ENCODE results near the gene NCOA5.

The NCOA5 gene

GRCh38 chr20:46062151-46062550, 27.6 kb downstream of the NCOA5 start:
- DNase-seq (ENCODE audit: low spot score) = no peak

DNA sequence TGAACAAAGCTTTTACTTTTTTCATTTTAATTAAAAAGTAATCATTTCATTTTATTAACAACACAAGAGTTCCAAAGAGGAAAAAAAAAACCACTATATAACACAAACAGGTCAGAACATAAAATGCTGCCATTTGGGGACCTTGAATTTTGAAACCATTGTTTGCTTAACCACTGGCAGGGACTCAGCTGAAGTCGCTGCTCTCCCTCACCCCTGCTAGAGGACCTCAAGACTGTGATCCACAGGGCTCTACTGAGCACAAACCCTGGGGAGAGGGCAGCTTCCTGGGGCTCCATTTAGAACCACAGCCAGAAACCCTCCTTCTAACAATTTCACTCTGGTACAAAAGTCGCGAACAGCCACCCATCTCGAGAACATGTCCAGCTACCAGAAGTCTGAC, 28.8 kb downstream of the NCOA5 start:
- no peak for DNase-seq (ENCODE audit: low spot score)

GRCh38 chr20:46060301-46060881, 29.4 kb downstream of the NCOA5 start:
- no peak for DNase-seq (ENCODE audit: low spot score)

GRCh38 chr20:46058599-46059281, 31.0 kb downstream of the NCOA5 start:
- no peak for DNase-seq (ENCODE audit: low spot score)

GRCh38 chr20:46057856-46058598, 31.7 kb downstream of the NCOA5 start:
- no peak for DNase-seq (ENCODE audit: low spot score)

GRCh38 chr20:46056970-46057855, 32.5 kb downstream of the NCOA5 start:
- DNase-seq (ENCODE audit: low spot score) = no peak

GRCh38 chr20:46056027-46056833, 33.5 kb downstream of the NCOA5 start:
- no peak for DNase-seq (ENCODE audit: low spot score)

GRCh38 chr20:46055269-46055668, 34.5 kb downstream of the NCOA5 start:
- no peak for DNase-seq (ENCODE audit: low spot score)

GRCh38 chr20:46054606-46055005, 35.2 kb downstream of the NCOA5 start:
- no peak for DNase-seq (ENCODE audit: low spot score)

DNA sequence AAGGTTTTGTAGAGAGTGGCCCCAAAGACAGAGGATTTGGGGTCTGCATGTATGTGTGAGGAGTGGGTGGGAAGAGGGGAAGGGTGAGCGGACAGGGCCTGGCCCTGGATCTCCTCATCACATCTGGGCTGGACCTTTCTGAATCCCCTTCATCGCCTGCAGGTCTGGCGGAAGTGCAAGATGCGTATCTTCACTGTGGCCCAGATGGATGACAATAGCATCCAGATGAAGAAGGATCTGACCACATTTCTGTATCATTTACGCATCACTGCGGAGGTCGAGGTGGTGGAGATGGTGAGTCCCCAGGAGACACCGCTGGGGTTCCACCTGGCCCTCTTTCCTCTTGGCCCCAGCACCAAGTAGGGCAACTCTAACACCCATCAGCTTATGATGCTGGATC, 36.3 kb downstream of the NCOA5 start:
- DNase-seq (ENCODE audit: low spot score) = no peak

DNA sequence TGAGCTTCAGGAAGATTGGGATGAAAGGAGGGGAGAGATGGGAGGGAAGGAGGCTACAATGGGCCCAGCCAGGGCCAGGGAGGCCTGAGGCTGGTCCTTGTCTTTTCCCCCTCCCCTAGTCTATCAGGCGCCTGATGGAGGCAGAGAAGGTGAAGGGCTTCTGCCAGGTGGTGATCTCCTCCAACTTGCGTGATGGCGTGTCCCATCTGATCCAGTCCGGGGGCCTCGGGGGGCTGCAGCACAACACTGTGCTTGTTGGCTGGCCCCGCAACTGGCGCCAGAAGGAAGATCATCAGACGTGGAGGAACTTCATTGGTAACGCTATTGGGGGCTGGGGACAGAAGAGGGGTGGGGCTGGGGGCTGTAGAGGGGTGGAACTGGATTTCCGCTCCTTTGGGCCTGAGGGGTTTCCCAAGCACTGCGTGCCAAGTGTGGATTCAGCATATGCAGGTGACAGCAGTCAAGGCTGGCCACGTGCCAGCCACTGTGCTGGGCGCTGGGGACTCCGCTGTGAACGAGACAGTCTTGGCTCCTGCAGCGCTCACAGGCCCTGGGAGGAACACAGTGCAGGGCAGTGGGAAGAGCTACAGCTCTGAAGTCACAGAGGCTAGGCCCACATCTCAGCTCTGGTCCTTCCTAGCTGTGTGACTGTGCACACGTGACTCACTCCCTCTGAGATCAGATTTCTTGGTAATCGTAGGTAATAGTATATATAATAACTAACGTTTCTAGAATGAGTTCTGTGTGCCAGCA, 38.0 kb downstream of the NCOA5 start:
- no peak for DNase-seq (ENCODE audit: low spot score)

GRCh38 chr20:46050885-46051284, 38.9 kb downstream of the NCOA5 start:
- DNase-seq (ENCODE audit: low spot score) = no peak

DNA sequence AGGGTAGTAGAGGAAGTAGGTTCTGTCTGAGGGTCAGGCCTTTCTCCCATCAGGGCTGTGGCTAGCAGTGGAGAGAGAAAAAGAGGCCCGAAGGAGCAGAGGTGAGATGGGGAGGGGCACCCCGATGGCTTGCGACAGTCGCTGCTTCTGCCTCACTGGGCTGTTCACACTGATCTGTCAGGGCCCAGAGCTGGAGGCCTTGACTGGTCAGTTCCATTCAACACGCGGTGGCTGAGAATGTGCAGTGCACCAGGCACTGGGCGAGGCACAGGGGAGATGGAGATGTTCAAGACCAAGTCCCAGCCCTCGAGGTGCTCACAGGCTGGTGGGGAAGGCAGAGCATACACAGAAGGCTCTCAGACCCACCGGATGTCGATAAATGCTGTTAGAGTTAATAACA, 39.3 kb downstream of the NCOA5 start:
- no peak for DNase-seq (ENCODE audit: low spot score)

DNA sequence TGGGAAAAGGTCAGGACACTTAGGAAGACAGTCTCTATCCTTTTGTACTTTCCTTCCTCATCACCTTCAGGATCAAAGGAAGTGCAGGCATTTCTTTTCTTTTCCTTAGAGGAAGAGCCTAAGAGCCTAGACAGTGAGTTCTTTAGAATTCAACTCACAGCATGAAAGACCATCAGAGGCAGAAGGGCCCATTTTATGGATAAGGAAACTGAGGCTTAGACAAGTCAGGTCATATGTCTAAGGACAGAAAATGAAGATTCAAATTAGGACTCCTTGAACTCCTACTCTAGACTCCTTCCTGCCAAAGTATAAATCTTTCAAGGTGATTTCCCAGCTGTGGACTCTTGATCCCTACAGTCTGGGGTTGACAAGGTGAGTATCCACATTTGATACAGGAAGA, 39.9 kb downstream of the NCOA5 start:
- no peak for DNase-seq (ENCODE audit: low spot score)

- no peak for DNase-seq (ENCODE audit: low spot score)
Measured at GRCh38 chr20:46049190-46049589, 40.6 kb downstream of the NCOA5 start.

DNA sequence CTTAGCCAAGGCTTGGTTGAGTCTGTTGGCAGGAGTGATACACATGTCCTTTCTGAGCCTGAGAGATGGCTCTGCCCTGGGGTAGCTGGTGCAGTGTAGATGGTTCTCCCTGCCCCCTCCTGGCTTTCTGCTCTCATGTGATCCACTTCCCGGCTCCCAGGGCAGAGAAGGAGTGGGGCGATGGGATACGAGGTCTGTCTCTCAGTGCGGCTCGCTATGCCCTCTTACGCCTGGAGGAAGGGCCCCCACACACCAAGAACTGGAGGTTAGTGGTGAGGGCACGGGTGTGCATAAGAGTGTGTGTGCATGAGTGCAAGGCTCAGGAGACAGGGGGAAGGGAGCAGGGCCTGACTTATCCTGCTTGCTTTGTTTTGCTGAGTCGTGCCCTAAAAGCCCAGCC, 41.9 kb downstream of the NCOA5 start:
- DNase-seq (ENCODE audit: low spot score) = no peak

DNA sequence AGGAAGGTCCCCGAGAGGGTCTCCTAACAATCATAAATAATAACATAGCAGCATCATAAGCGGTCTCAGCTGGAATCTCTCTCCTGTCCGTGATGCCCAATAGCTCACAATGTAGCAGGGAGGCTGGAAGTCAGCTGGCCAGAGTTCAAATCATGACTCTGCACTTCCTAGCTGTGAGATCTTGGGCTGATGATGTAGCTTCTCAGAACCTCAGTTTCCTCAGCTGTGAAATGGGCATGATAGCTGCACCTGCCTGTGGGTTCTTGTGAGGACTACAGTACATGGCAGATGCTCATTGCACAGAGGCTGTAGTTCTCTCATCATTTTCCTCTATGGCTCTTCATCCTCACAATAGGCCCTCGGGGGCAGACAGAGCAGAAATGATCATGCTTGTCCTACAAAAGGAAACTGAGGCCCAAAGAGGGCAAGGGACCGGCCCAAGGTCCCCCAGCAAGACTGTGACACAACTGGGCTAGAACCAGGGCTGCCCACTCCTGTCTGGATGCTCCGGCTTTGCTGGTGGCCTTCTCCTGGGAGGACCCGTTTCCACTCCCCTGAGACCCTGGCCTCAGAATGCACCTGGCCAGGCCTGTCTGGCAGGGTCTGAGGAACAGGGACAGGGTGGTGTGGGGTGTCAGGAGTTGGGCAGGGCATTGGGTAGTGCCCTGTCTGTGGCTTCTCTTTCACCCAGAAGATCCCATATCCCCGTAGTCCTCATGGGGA, 43.0 kb downstream of the NCOA5 start:
- no peak for DNase-seq (ENCODE audit: low spot score)

DNA sequence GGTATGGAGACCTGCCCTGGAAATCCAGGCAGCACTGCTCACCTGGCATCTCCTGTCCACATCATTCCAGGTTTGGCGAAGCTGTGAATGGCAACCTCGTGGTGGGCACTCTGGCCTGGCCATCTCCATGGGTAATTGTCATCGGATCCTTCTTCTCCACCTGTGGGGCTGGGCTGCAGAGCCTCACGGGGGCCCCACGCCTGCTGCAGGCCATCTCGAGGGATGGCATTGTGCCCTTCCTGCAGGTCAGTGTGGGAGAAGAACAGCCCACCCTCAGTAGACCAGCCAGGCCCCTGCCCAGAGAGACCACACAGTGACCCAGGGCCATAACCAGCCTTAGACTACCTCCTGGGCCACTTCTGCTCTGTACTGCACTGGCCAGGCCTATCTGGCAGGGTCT, 44.9 kb downstream of the NCOA5 start:
- no peak for DNase-seq (ENCODE audit: low spot score)

GRCh38 chr20:46043556-46043955, 46.2 kb downstream of the NCOA5 start:
- DNase-seq (ENCODE audit: low spot score) = no peak

DNA sequence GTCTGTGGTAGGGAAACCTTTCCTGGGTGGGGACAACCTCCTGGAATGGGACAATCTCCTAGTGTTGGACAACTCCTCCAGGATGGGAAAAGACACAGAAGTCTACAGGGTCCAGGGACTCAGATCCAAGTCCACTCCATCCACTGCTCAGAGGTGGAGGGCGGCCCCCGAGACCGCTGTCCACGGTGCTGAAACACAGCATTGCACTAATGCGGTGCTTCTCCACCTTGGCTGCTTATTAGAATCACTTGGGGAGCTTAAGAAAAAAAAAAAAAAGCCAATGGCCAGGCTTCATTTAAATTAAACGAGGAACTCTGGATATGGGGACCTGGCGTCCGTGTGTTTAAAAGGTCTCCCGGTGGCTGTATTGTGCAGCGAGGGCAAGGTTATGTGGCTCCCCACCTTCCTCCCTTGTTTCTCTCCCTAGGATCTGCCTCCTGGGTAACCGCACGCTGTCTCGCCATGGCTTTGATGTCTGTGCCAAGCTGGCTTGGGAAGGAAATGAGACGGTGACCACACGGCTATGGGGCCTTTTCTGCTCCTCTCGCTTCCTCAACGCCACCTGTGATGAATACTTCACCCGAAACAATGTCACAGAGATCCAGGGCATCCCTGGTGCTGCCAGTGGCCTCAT, 48.7 kb downstream of the NCOA5 start:
- peak; percentile 38 for DNase-seq (ENCODE audit: low spot score)

Measured in LoVo (cell line).